RWPE2 (cell line): ENCODE results near the gene PTPRN.

Source experiments
- ATAC-seq: fragments of 200-7000 bp; cut with Tn5 transposase; 3 replicates; pipeline ENCODE4 v1.9.1; 2021; ENCODE audit warnings: low read depth
- DNase-seq: peaks from one replicate; pipeline ENCODE4 v3.0.0-alpha.2; 2020; ENCODE audit warnings: low spot score
- H3K27ac ChIP-seq: fragments of 450-650 bp; 2 replicates; pipeline ENCODE4 v1.5.1; 2017; ENCODE audit warnings: mild to moderate bottlenecking; ENCODE audit not compliant: poor library complexity, severe bottlenecking
- H3K27me3 ChIP-seq: fragments of 250-450 bp; sonication (Bioruptor Pico); 2 replicates; pipeline ENCODE4 v1.5.1; 2021; ENCODE audit warnings: mild to moderate bottlenecking, moderate library complexity; ENCODE audit not compliant: insufficient read depth, poor library complexity, severe bottlenecking
- H3K36me3 ChIP-seq: fragments of 250-450 bp; sonication (Bioruptor Pico); 2 replicates; pipeline ENCODE4 v1.5.1; 2020; ENCODE audit warnings: low read depth, mild to moderate bottlenecking, moderate library complexity
- H3K4me1 ChIP-seq: fragments of 250-450 bp; sonication (Bioruptor Pico); 2 replicates; pipeline ENCODE4 v1.5.1; 2021; ENCODE audit warnings: mild to moderate bottlenecking, moderate library complexity; ENCODE audit not compliant: insufficient read depth, poor library complexity, severe bottlenecking
- H3K4me3 ChIP-seq: fragments of 250-450 bp; sonication (Bioruptor Pico); 2 replicates; pipeline ENCODE4 v1.5.1; 2021; ENCODE audit warnings: mild to moderate bottlenecking, moderate library complexity; ENCODE audit not compliant: severe bottlenecking
- H3K9me3 ChIP-seq: fragments of 250-450 bp; sonication (Bioruptor Pico); 2 replicates; pipeline ENCODE4 v1.5.1; 2021; ENCODE audit warnings: mild to moderate bottlenecking, moderate library complexity; ENCODE audit not compliant: severe bottlenecking
- TF ChIP-seq, protein P1 (sequence below): fragments of 450-650 bp; IDR thresholded peaks from one replicate; pipeline ENCODE4 v1.5.1; 2017; ENCODE audit warnings: mild to moderate bottlenecking, moderate library complexity; ENCODE audit not compliant: poor library complexity, severe bottlenecking

The PTPRN gene

GRCh38 chr2:219277703-219278654, 31.2 kb downstream of the PTPRN start:
- DNase-seq (no peak), ATAC-seq (peak; percentile 5; the same call in 1 of the 3 replicates)
- Histone ChIP-seq H3K27ac (peak overlapping the region; percentile 100), H3K4me3 (no peak overlapping the region), H3K36me3 (peaks cover 22% of the 10 kb centered on the region), H3K4me1 (peaks cover 47% of the 10 kb centered on the region), H3K27me3 (no peaks in the 10 kb centered on the region), H3K9me3 (no peaks in the 10 kb centered on the region)
- TF ChIP-seq, protein P1, sequence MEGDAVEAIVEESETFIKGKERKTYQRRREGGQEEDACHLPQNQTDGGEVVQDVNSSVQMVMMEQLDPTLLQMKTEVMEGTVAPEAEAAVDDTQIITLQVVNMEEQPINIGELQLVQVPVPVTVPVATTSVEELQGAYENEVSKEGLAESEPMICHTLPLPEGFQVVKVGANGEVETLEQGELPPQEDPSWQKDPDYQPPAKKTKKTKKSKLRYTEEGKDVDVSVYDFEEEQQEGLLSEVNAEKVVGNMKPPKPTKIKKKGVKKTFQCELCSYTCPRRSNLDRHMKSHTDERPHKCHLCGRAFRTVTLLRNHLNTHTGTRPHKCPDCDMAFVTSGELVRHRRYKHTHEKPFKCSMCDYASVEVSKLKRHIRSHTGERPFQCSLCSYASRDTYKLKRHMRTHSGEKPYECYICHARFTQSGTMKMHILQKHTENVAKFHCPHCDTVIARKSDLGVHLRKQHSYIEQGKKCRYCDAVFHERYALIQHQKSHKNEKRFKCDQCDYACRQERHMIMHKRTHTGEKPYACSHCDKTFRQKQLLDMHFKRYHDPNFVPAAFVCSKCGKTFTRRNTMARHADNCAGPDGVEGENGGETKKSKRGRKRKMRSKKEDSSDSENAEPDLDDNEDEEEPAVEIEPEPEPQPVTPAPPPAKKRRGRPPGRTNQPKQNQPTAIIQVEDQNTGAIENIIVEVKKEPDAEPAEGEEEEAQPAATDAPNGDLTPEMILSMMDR: peak; percentile 97

DNA sequence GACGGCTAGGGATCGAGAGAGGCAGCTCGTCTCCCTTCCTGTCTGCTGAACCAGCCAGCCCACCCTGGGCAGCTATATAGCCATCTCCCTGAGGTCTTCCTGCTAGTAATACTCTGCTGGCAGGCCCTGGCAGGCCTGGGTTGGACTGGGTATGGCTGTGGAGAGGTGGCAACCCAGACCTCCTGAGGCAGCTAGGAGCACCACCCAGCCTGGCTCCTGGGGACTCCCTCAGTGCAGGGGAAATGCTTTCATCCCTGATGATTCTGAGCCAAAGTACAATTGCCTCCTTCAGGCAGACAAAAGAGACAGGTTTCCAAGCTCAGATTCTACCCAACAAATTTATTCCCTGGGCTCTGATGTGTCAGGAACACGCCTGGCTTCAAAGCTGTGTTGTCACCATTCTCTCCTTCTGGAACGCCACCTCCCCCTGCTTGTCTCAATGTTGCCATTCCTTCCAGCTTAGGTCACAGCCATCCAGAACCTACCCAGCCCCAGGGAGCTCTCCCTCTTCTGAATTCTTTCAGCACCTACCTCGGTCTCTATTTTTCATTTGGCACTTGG, 34.8 kb downstream of the PTPRN start:
- H3K4me3 ChIP-seq: no peak overlapping the region
- H3K27ac ChIP-seq: peak overlapping the region; percentile 100
- H3K27me3 ChIP-seq: no peaks in the 10 kb centered on the region
- TF ChIP-seq, protein P1: peak; percentile 8
- DNase-seq (no peak), ATAC-seq (peak; percentile 48)
- no peaks in the 10 kb centered on the region for H3K36me3 ChIP-seq
- H3K9me3 ChIP-seq: no peaks in the 10 kb centered on the region
- peaks cover 53% of the 10 kb centered on the region for H3K4me1 ChIP-seq

GRCh38 chr2:219273937-219274336, 35.3 kb downstream of the PTPRN start:
- ATAC-seq (peak; percentile 81), DNase-seq (peak; percentile 95)
- Histone ChIP-seq H3K27me3 (no peaks in the 10 kb centered on the region), H3K27ac (peak overlapping the region; percentile 100), H3K9me3 (no peaks in the 10 kb centered on the region), H3K4me1 (peaks cover 57% of the 10 kb centered on the region), H3K4me3 (no peak overlapping the region), H3K36me3 (no peaks in the 10 kb centered on the region)
- TF ChIP-seq, protein P1: no peak

GRCh38 chr2:219272995-219273394, 36.2 kb downstream of the PTPRN start:
- DNase-seq (no peak), ATAC-seq (no peak)
- Histone ChIP-seq H3K4me1 (peaks cover 48% of the 10 kb centered on the region), H3K4me3 (no peak overlapping the region), H3K27me3 (no peaks in the 10 kb centered on the region), H3K27ac (peak overlapping the region; percentile 100), H3K9me3 (no peaks in the 10 kb centered on the region), H3K36me3 (no peaks in the 10 kb centered on the region)
- TF ChIP-seq, protein P1: no peak
